ENCODE data around the gene NPLOC4.

The NPLOC4 gene

GRCh38 chr17:81582341-81582740 lies 54.6 kb downstream of the NPLOC4 start:
- no peak for DNase-seq

- DNase-seq: no peak
These were observed 55.2 kb downstream of the NPLOC4 start for GRCh38 chr17:81581758-81582157.

GRCh38 chr17:81580481-81580880 lies 56.4 kb downstream of the NPLOC4 start:
- no peak for DNase-seq

- DNase-seq: no peak
These were observed 57.0 kb downstream of the NPLOC4 start for GRCh38 chr17:81579821-81580321.

GRCh38 chr17:81579298-81579697 lies 57.6 kb downstream of the NPLOC4 start:
- no peak for DNase-seq

GRCh38 chr17:81578561-81579225 lies 58.2 kb downstream of the NPLOC4 start:
- no peak for DNase-seq

- no peak for DNase-seq
These were observed 58.9 kb downstream of the NPLOC4 start for GRCh38 chr17:81578038-81578441.

- DNase-seq: no peak
These were observed 59.5 kb downstream of the NPLOC4 start for GRCh38 chr17:81577278-81578000.

GRCh38 chr17:81576621-81577277 lies 60.2 kb downstream of the NPLOC4 start:
- no peak for DNase-seq

GRCh38 chr17:81575836-81576235 lies 61.1 kb downstream of the NPLOC4 start:
- DNase-seq: no peak

GRCh38 chr17:81574643-81574956 lies 62.3 kb downstream of the NPLOC4 start:
- no peak for DNase-seq

GRCh38 chr17:81573794-81574642 lies 62.9 kb downstream of the NPLOC4 start:
- DNase-seq: no peak

GRCh38 chr17:81572563-81573168 lies 64.2 kb downstream of the NPLOC4 start:
- DNase-seq: no peak

GRCh38 chr17:81570964-81571363 lies 65.9 kb downstream of the NPLOC4 start:
- DNase-seq: no peak

- DNase-seq: no peak
These were observed 66.9 kb downstream of the NPLOC4 start for GRCh38 chr17:81569986-81570514.

- DNase-seq: no peak
These were observed 68.5 kb downstream of the NPLOC4 start for GRCh38 chr17:81568416-81568815.

- no peak for DNase-seq
These were observed 69.7 kb downstream of the NPLOC4 start for GRCh38 chr17:81567191-81567590.

- DNase-seq: no peak
These were observed 70.3 kb downstream of the NPLOC4 start for GRCh38 chr17:81566461-81567126.

- no peak for DNase-seq
These were observed 71.7 kb downstream of the NPLOC4 start for GRCh38 chr17:81565231-81565630.

GRCh38 chr17:81564778-81565177 lies 72.1 kb downstream of the NPLOC4 start:
- no peak for DNase-seq

- no peak for DNase-seq
These were observed 72.9 kb downstream of the NPLOC4 start for GRCh38 chr17:81563861-81564586.

Data from activated CD4-positive, alpha-beta T cell treated with anti-CD3 and anti-CD28 coated beads, Interleukin-2, Interleukin-6, amounts not matched to agents 100 ng/mL and 50 ng/mL, durations not matched to agents 16 hours and 8 hours (primary cell).